ENCODE results near the gene TGFBR2.

GRCh38 chr3:30604558-30604957 is 1.8 kb upstream of the TGFBR2 start:
- TF ChIP-seq CTCF (IDR thresholded peaks at IDR 0.05; ENCODE audit: low read depth, low read length, missing input control), result no peak
- no peak for TF ChIP-seq ATF3 (IDR thresholded peaks at IDR 0.05)
- no peak for TF ChIP-seq RAD21 (IDR thresholded peaks at IDR 0.05)
- TF ChIP-seq EGR1 (IDR thresholded peaks at IDR 0.05; ENCODE audit: low read depth in 2 of 2), result no peak
- no peak for TF ChIP-seq TAF1 (conservative IDR thresholded peaks at IDR 0.05)
- no peak for TF ChIP-seq JUND (IDR thresholded peaks at IDR 0.05)
- no peak for TF ChIP-seq REST (IDR thresholded peaks at IDR 0.05)
- TF ChIP-seq ZBTB33 (IDR thresholded peaks at IDR 0.05), result no peak
- TF ChIP-seq GABPA (IDR thresholded peaks at IDR 0.05 in 1 of 2, conservative IDR thresholded peaks at IDR 0.05 in 1 of 2), result no peak
